Endometrial microvascular endothelial cells (primary cell): Measurements from ENCODE around the gene CD164L2. TPM values are rescaled to one million over a fixed set of nuclear protein-coding genes. Genes with fewer than 3 reads are reported as not detected.
"Not testable (repeated sequence)": the region's sequence is repeated elsewhere in the genome, so short reads cannot be mapped to it uniquely, and the experiment has no call there.

Experiments used
- in situ Hi-C: cut with HindIII; loops from 2 replicates; pipeline ENCODE4 v1.10.0; 2017; ENCODE audit warnings: low sequenced_read_pairs, low pct_unique_long_range_greater_than_20kb; ENCODE audit errors: inconsistent ontology term
- total RNA-seq: library from RNA; depleted of rRNA; stranded (reverse); fragments of >200 nt; gene quantifications from one replicate; pipeline ENCODE4 v1.2.3, GENCODE V29; 2015; ENCODE audit errors: inconsistent ontology term

The CD164L2 gene
- not detected for total RNA-seq

DNA sequence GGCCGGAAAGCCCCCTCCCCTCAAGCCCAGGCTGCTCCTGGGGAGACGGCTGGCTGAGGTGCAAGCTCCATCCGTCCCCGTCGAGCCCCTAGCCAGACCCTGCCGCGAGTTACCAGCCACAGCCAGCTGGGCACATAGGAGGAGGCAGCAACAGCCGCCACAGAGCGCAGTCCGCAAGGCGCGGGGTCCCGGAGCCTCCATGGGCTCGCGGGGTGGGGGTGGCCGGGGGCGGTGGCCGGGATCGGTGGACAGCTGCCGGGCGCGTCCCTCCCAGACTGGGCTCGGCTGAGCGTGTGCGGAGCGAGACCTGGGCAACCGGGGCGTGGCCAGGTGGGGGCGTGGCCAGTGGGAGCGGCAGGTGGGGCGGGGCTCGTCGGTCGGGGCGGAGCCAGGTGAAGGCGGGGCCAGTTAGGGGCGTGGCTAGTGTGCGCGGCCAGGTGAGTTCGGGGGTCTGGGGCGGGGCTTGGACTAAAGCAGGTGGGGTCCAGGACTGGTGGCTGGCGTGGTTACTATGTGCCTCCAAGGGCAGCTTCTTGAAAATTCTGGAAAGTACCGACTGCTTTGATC is at the start of gene CD164L2:
TSS of gene CD164L2 (minus strand) at position 295 of the 567 bp plus-strand sequence. CDS start at position 201, 94 bp downstream.
- in situ Hi-C loops = no loop called here

DNA sequence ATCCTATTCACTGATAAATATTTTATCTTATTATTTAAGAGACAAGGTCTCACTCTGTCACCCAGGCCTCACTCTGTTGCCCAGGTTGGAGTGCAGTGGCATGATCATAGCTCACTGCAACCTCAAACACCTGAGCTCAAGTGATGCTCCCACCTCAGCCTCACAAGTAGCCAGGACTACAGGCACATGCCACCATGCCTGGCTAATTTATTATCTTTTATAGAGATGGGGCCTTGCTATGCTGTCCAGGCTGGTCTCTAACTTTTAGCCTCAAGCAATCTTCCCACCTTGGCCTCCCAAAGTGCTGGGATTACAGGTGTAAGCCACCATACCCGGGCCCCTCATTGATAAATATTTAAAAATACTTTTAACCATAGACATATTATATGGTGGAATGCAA is 49.6 kb upstream of the CD164L2 start:
- in situ Hi-C loops = not testable (repeated sequence)

GRCh38 chr1:27431601-27431940 is 48.4 kb upstream of the CD164L2 start:
- in situ Hi-C loops = no loop called here

GRCh38 chr1:27430903-27431600 is 47.9 kb upstream of the CD164L2 start:
- in situ Hi-C loops = no loop called here

DNA sequence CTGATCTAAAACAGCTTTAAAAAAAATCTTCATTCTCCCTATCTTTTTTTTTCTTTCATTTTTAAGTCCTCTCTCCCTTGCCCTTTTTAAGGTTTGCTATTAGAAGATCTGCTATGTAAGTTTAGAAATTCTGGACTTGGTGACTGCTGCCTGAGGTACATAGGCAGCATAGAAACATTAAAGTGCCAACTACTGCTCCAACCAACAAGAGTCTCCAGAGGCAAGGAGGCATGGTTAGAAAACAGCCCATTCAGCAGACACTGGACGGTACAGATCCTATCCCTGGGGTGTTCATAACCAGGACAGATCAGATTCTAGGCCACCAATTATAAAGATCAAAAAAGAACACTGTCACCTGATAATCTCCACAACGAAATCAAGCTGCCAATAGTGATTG is 45.9 kb upstream of the CD164L2 start:
- in situ Hi-C loops = no loop called here

GRCh38 chr1:27428316-27429028 is 45.3 kb upstream of the CD164L2 start:
- in situ Hi-C loops = no loop called here

GRCh38 chr1:27427816-27428315 is 44.7 kb upstream of the CD164L2 start:
- in situ Hi-C loops = no loop called here

GRCh38 chr1:27427329-27427728 is 44.2 kb upstream of the CD164L2 start:
- in situ Hi-C loops = no loop called here

DNA sequence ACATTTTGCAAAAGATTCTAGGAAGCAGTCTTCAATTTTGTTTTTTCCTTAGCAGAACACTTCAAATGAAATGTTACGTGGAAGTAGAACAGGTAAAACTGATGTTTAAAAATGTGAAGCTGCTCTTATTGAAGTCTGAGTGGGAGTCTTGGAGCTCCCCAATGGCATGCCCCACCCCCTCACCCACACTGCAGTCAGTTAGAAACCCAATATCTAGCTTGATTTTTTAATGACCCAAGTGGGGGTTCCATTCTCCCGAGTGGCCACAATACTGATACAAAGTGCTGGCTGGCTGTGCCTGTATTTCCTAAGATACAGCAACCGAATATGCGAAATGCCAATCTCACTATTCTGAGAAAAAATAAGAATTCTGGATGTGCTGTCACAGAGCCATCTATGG is 40.6 kb upstream of the CD164L2 start:
- in situ Hi-C loops = loop anchor here (25.0 kb wide), 1 partner anchor 164 kb away; no protein-coding TSS in a partner anchor

DNA sequence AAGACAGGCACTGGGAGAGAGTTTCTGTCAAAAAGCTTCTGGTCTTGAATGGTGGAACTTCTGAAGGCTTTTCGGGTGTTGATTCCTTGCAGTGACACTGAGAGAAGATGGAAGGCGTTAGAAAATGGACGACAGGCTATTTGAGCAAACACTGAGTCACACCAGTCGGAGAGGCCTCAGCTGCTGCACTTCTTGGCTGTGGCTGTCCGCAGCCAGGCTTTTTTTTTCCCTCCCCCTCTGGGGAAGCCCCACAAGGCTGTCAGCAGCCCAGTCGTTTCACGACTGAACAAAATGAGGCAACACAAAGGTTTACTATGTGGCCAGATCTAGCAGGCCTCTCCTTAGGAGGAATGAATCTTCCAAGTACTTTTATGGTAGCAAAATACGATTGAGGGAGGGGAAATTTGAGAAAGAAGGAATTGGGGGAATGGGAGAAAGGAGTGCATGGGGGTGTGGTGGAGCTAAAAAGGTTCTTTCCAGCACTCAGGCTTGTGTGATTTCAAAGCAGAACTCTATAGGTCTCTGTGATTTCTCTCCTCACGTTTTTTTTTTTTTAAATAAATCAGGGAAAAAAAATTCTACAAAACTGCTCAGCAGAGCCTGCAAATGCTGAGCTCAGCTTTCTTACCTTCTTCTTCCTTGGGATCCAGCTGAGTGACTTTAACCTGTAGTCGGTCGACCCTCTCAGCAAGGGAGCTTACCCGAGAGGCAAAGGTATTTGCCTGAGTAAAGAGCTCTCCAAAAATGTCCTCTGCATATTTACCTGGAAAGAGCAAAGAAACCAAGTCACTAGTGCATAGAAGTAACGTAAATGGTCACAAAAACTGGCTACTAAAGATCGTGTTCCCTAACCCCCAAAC is 35.4 kb upstream of the CD164L2 start:
- in situ Hi-C loops = loop anchor here (25.0 kb wide), 1 partner anchor 169 kb away; no protein-coding TSS in a partner anchor

DNA sequence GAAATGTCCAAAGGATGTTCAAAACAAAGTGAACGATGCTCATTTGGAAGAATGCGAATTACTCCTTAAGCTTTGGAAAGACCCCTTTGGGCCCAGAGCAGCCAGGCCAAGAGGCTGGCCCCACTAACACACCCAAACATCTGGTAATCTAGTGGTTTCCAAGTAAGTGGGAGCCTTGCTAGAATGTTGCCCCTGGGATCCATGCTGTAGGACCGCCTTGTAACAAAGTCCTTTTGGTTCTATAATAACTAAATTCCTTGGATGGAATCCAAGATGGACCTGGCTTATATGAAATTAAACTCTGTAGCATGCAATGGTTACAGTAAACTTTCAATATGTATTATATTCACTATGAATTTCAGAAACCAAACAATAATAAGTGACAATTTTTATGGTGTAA is 34.6 kb upstream of the CD164L2 start:
- in situ Hi-C loops = loop anchor here (25.0 kb wide), 1 partner anchor 170 kb away; no protein-coding TSS in a partner anchor

DNA sequence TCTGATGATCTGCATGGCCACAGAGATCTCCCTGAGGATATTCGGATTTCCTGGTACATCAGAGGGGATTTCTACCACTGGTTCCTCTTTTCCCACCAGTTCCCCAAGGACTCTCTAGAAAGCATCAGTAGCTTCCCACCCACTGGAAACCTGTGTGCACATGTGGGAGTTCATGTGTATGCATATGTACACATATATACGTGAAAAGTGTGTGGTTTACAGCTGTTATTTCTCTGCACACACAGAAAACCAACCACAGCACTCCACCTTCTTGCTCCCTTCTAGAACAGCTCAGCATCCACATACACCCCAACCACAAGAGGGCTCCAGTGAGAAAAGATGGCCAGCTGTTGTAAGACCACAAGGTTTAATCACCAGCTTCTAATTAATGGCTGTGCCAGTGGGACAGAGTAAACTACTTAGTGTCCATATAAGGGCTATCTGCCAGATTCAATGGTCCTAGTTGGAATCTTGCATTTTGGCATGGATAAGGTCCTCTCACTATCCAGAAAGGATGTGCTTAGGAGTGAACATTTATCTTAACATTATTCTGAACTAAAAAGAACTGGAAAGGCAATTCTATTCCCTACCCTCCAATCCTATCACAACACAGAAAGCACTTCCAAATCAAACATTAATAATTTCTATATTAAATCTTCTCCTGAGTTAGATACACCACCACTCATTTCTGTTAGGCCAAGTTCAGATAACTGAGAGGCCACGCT is 33.4 kb upstream of the CD164L2 start:
- in situ Hi-C loops = loop anchor here (25.0 kb wide), 1 partner anchor 171 kb away; no protein-coding TSS in a partner anchor

- in situ Hi-C loops = loop anchor here (25.0 kb wide), 1 partner anchor 173 kb away; no protein-coding TSS in a partner anchor
These were observed 31.0 kb upstream of the CD164L2 start for GRCh38 chr1:27414091-27414490.

DNA sequence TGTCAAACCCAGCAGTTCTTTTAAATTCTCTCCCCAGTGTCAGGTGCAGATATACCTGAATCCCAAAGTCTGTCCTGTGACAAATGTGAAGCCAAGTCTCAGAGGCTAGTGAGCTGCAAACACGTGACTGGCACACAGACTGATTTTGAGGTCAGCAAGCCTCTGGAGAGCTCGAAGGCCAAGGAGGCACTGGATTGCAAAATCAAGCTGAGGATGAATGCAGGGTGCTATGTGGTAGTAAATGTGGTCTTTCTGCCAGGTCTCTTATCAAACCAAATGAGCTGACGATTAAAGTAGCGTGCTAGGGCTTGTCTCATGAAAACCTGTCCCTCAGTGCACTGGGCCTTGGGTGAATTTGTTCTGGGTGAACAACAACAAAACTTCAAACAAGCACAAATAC is 29.9 kb upstream of the CD164L2 start:
- in situ Hi-C loops = loop anchor here (25.0 kb wide), 1 partner anchor 174 kb away; no protein-coding TSS in a partner anchor

- in situ Hi-C loops = loop anchor here (25.0 kb wide), 1 partner anchor 175 kb away; no protein-coding TSS in a partner anchor
These were observed 29.4 kb upstream of the CD164L2 start for GRCh38 chr1:27412502-27412901.

- in situ Hi-C loops = loop anchor here (25.0 kb wide), 1 partner anchor 177 kb away; no protein-coding TSS in a partner anchor
These were observed 27.6 kb upstream of the CD164L2 start for GRCh38 chr1:27410709-27411108.

DNA sequence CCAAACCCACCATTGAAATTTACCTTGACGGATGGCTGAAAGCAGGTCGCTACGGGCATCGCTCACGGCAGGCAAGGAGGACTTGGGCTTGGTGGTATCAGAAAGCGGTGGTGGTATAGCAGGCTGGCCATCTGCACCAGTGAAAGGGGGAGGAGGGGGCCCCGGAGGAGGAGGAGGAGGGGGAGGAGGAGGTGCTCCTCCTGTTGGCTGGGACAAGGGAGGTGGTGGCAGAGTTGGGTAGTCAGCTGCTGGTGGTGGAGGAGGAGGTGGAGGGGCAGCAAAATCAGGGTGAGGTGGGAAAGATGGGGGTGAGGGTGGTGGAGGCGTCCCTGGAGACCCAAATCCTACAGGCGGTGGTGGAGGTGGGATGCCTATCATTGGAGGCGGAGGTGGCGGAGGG is 26.5 kb upstream of the CD164L2 start:
- in situ Hi-C loops = loop anchor here (25.0 kb wide), 1 partner anchor 178 kb away; no protein-coding TSS in a partner anchor

DNA sequence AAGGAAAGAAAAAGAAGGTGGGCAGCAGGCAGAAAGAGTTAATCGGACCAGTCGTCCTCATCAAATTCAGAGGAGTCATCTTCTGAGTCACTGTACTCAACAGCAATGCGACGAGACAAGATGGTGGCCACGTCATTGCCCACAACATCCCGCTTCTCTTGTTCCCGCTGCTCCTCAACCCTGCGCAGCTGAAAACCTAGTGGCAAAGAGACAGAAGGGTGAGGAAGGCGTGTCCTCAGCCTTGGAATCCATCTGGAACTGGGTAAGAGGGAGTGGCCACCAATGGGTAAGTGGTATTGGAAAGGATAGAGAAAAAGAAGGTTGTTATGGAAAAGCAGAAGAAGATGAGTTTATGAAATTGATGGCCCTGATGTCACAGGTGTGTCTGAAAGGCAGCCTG is 25.0 kb upstream of the CD164L2 start:
- in situ Hi-C loops = loop anchor here (25.0 kb wide), 1 partner anchor 179 kb away; no protein-coding TSS in a partner anchor
